Esophagus (tissue), 2 donors: ENCODE results near the gene RNASEL. TPM values are rescaled to one million over a fixed set of nuclear protein-coding genes. Genes with fewer than 3 reads are reported as not detected.

Source experiments
- H3K27ac ChIP-seq, 2 donors: one replicate each; pipeline ENCODE4 v1.5.1; 2013; ENCODE audit warnings: low read depth in 2 of 2, mild to moderate bottlenecking in 2 of 2, inconsistent platforms in 1 of 2, low read length in 1 of 2, moderate library complexity in 1 of 2
- H3K27me3 ChIP-seq, 2 donors: one replicate each; pipeline ENCODE4 v1.6.1; 2013; ENCODE audit warnings: low read length in 2 of 2, control low read depth in 1 of 2, mild to moderate bottlenecking in 1 of 2; ENCODE audit not compliant: insufficient read depth in 2 of 2, control insufficient read depth in 1 of 2
- H3K36me3 ChIP-seq, 2 donors: one replicate each; pipeline ENCODE4 v1.6.1; 2013; ENCODE audit warnings: low read length in 1 of 2; ENCODE audit not compliant: control insufficient read depth in 2 of 2, insufficient read depth in 2 of 2
- H3K4me1 ChIP-seq, 2 donors: one replicate each; pipeline ENCODE4 v1.6.1; 2013; ENCODE audit warnings: low read length in 1 of 2; ENCODE audit not compliant: control insufficient read depth in 2 of 2, insufficient read depth in 2 of 2
- H3K4me3 ChIP-seq, 2 donors: one replicate each; pipeline ENCODE4 v1.5.1; 2013; ENCODE audit warnings: low read length in 2 of 2, mild to moderate bottlenecking in 2 of 2, low read depth in 1 of 2, moderate library complexity in 1 of 2
- H3K9me3 ChIP-seq, 2 donors: one replicate each; pipeline ENCODE4 v1.6.1; 2013; ENCODE audit warnings: mild to moderate bottlenecking in 2 of 2, low read depth in 1 of 2, low read length in 1 of 2, moderate library complexity in 1 of 2; ENCODE audit not compliant: control insufficient read depth in 2 of 2, insufficient read depth in 1 of 2
- WGBS, 2 donors: extraction: QIAGEN DNeasy Blood & Tissue Kit; methylation state at CpG; one replicate each; pipeline ENCODE4 v1.1.7; 2013; 5-methylcytosine and 5-hydroxymethylcytosine counted together
- polyA plus RNA-seq, 2 donors: library from polyadenylated mRNA; stranded (reverse); fragments of 200-250 nt; gene quantifications; one replicate each; pipeline ENCODE4 v1.2.3, GENCODE V29; 2013
- donor health status: healthy with polysubstance abuse.
- donor health status: Bipolar disorder and iron deficiency.

The RNASEL gene
- polyA plus RNA-seq, 2 donors, result 3.8 to 5.8 TPM

DNA sequence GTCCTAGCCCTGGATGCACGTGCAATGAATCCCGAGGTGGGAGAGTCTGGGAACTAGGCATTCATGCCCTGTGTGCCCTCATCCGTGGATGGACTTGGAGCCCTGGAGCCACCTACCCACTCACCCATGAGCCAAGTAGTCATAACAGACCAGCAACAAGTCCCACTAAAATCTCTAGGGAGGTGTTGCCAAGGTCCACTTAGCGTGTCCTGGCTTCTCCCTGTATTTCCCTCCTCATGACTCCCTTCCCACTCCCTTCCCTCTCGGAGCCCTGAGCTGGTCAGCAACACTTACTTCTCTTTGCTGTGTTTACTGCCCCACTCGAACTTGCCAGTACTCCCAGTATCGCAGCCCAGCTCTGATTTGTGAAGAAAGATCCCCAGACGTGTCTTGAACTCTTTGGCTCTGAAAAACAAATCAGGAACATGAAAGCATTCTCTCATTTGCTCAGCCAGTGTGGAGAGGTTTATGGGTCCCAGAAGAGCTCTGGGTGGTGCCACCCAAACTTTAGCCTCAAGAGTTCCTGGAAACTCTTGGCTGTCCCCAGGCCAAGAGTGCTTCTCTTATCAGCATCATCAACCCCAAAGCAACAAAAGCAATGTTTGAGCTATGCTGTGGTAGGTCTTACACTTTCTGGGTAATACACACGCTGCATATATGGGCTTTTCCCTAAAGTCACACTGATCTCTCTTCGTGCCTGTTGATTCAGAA is 14.0 kb upstream of the RNASEL start:
- Histone ChIP-seq H3K9me3 (no peaks in the 10 kb centered on the region), H3K27ac (peak overlapping the region in 1 of 2 donors; percentile 44), H3K36me3 (peaks cover 0 to 4% of the 10 kb centered on the region in 2 donors), H3K4me3 (peak overlapping the region in 1 of 2 donors; percentile 54), H3K27me3 (no peaks in the 10 kb centered on the region), H3K4me1 (peaks cover 7% of the 10 kb centered on the region in 2 donors)
- 64 to 68% methylated on average over 10 of the region's 10 CpGs for WGBS, 2 donors

DNA sequence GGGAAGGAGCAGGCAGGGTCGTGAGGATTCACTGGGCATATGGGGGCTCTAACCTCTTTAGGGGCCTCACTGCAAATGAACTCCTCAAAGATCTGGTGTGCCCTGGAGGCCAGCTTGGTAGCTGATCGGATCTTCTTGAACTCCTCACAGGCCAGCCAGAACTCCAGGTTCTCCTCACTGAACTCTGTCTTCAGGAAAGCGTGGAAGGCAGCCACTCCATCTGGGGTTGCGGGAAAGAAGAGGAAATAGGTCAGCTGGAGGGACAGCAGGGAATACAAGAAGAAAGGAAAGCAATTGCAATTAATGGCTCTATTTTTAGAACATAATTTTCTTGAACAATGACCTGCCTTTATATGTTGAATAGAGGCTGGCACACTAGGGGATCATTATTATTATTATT is 12.9 kb upstream of the RNASEL start:
- Histone ChIP-seq H3K36me3 (peaks cover 0 to 4% of the 10 kb centered on the region in 2 donors), H3K9me3 (no peaks in the 10 kb centered on the region), H3K4me3 (no peak overlapping the region), H3K27me3 (no peaks in the 10 kb centered on the region), H3K4me1 (peaks cover 7% of the 10 kb centered on the region in 2 donors), H3K27ac (peak overlapping the region; percentile 16 to 26)
- WGBS, 2 donors, result 58 to 67% methylated on average over 4 of the region's 4 CpGs

DNA sequence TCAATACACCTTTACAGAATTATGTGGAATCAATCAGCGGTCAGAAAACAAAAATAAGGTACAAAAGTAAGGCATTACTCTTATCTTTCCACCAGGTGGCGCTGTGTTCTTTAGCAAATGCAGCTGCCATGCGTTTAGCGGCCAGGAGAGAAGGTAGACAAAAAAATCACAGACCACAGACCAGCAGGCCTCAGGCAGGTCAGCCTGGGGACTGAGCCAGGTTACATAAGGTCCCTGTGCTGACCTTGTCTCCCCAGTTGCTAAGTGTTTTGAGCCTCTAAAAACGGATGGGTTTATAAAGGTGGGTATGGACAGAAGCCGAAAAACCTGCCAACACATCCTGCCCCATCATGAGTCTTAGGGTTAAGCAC is 12.3 kb upstream of the RNASEL start:
- WGBS, 2 donors, result 17 to 18% methylated on average over 6 of the region's 6 CpGs

DNA sequence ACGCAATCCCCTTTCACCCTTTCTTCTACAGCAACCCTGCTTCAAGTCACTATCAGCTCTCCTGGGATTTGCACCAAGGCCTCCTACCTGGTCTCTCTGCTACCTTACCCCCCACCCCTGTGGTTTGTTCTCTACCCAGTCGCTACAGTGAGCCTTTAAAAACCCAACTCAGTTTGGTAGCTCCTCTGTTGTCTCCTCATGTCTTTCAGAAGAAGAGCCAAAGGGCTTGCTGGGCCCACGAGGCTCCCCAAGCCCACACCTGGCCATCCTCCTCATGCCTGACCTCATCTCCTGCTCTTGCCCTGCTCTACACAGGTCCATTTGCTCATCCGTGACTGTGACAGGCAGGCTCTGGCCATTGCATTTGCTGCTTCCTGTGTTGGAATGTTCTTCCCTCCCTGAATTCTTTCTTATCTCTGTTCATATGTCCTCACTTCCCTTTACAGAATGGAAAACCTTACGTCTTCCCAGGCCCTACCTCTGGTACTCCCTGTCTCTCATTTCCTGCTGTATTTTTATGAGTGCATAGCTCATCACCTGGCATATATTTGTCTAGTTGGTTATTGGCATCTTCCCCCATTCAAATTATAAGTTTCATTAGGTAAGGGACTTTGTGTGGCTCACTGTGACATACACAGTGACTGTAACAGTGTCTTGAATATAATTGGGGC is 11.8 kb upstream of the RNASEL start:
- H3K9me3 ChIP-seq, result no peaks in the 10 kb centered on the region
- H3K4me1 ChIP-seq, result peaks cover 7% of the 10 kb centered on the region in 2 donors
- no peak overlapping the region for H3K4me3 ChIP-seq
- 66 to 67% methylated on average over 5 of the region's 5 CpGs for WGBS, 2 donors
- H3K36me3 ChIP-seq, result peaks cover 0 to 4% of the 10 kb centered on the region in 2 donors
- no peak overlapping the region for H3K27ac ChIP-seq
- no peaks in the 10 kb centered on the region for H3K27me3 ChIP-seq

More for the DNA sequence above, 12.3 kb upstream of the RNASEL start:
- peaks cover 7% of the 10 kb centered on the region in 2 donors for H3K4me1 ChIP-seq
- H3K9me3 ChIP-seq, result no peaks in the 10 kb centered on the region
- no peak overlapping the region for H3K4me3 ChIP-seq
- no peaks in the 10 kb centered on the region for H3K27me3 ChIP-seq
- peaks cover 0 to 4% of the 10 kb centered on the region in 2 donors for H3K36me3 ChIP-seq
- H3K27ac ChIP-seq, result no peak overlapping the region

DNA sequence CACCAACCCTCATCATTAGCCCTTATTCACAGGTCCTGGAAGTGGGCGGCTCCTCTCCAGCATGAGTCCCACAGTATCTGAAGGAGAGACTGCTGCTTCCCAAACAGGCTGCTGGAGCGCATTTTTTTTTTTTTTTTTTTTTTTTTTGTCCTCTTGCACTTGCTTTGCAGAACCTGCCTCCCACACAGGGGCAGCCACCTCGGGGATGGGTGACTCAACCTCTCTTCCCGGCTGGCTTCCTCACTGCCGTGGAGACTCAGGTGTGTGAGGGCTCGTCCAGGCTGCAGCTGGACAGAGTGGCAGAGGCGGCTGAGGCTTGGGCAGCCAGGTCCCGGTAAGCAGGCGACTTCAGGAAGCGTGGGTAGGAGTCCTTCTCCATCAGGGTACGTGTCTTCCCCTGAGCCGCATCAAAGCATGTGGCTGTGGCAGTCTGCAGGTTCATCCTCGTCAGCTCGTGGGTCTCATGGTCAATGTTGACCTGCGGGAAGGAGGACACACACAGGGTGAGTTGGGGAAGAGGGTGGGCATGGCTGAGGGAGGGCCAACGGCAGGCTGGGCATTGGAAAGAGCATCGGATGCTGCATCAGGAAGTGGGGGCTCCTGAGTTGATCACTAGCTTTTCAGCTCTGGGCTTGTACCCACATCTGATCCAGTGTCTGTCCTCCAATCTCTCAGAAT is 11.1 kb upstream of the RNASEL start:
- Histone ChIP-seq H3K27me3 (no peaks in the 10 kb centered on the region), H3K27ac (no peak overlapping the region), H3K9me3 (no peaks in the 10 kb centered on the region), H3K4me3 (no peak overlapping the region), H3K4me1 (peaks cover 7% of the 10 kb centered on the region in 2 donors), H3K36me3 (peaks cover 0 to 4% of the 10 kb centered on the region in 2 donors)
- WGBS, 2 donors, result 84 to 86% methylated on average over 16 to 17 of the region's 17 CpGs

DNA sequence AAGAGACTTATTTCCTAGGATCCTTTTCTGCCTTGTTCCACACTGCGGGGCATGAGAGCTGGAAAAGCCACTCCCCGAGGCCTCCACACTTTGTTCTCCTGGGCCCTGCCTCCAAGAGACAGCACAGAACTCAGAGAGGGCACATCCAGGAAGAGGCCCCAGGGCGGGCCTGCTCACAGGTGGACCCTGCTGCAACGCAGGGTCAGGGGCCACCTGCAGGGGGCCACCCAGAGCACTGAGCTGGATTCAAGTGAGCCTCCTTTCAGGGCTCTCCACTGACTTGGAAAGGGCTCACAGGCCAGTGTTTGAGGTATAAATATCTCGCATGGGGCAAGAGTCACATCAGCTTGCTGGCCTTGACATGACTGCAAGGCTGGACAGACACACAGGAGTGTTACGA is 10.3 kb upstream of the RNASEL start:
- Histone ChIP-seq H3K4me1 (peaks cover 4 to 7% of the 10 kb centered on the region in 2 donors), H3K27me3 (no peaks in the 10 kb centered on the region), H3K9me3 (no peaks in the 10 kb centered on the region), H3K36me3 (peaks cover 0 to 4% of the 10 kb centered on the region in 2 donors), H3K27ac (peak overlapping the region in 1 of 2 donors; percentile 24), H3K4me3 (no peak overlapping the region)
- 80% methylated on average over 6 of the region's 6 CpGs for WGBS, 2 donors

DNA sequence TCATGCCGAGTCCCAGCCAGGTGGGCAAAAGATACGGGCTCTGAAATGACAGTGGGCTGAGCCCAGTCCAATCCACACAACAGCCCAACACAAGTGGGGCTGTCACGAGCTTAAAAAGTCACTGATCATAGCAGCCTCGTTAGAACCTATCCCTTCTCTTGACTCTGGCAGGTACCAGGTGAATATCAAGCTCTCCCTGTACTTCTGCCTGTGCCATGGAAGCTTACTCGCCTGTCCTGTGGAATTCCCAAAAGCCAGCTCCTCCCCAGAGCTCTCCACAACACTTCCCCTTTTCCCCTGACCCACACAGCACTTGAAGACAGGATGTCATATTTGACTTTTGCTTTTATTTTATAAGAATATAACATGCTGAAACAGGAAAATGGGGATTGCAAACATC is 9.2 kb upstream of the RNASEL start:
- peaks cover 0 to 4% of the 10 kb centered on the region in 2 donors for H3K36me3 ChIP-seq
- no peaks in the 10 kb centered on the region for H3K9me3 ChIP-seq
- WGBS, 2 donors, result 66 to 70% methylated on average over 5 of the region's 5 CpGs
- no peak overlapping the region for H3K4me3 ChIP-seq
- H3K27me3 ChIP-seq, result no peaks in the 10 kb centered on the region
- H3K4me1 ChIP-seq, result peaks cover 0 to 2% of the 10 kb centered on the region in 2 donors
- no peak overlapping the region for H3K27ac ChIP-seq

DNA sequence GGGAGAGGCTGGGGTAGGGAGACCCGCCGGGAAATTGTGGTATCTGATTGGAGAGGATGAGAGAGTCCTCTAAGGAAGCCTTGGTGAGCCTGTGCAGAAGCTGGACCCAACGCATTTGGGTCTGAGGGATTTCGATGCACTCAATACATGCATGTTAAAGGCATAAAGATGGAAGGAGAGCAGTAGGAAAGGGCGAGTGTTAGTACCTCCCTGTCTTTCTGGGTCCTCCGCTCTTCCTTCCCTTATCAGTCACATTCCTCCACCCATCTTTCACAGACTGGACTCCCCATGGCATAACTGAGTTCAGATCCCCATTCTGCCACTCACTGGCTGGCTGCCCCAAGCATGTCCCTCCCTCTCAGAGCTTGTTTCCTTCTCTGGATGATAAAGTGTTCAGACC is 7.9 kb upstream of the RNASEL start:
- Histone ChIP-seq H3K4me1 (no peaks in the 10 kb centered on the region), H3K27ac (no peak overlapping the region)
- 91 to 93% methylated on average over 6 of the region's 6 CpGs for WGBS, 2 donors

DNA sequence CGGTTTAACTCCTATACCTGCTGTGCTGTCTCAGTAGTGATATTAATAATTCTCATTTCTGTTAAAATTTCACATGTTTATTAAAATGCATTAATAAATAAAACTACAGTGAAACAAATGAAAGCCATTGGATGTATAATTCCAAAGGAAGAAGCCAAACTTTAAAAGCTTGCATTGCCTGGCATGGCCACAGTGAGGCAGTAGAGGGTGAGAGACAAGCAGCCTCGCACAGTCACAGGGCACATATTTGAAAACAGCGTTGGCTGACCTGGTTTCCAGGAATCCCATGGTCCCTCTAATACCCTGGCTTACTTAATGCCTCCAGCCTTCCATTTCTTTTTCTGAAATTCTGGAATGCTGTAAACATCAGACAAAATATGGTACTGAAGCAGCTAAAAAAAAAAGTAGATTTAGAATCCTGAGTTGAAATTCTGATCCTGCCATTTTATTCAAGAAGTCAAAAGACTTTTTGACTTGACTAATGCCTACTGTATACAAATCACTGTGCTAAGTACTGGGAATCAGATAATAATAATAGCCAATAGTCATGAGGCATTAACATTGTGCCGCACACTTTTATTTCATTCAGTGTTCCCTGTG is 6.7 kb upstream of the RNASEL start:
- Histone ChIP-seq H3K36me3 (peaks cover 0 to 4% of the 10 kb centered on the region in 2 donors), H3K9me3 (no peaks in the 10 kb centered on the region), H3K4me3 (no peak overlapping the region), H3K27ac (no peak overlapping the region), H3K4me1 (no peaks in the 10 kb centered on the region), H3K27me3 (no peaks in the 10 kb centered on the region)
- 36 to 38% methylated on average over 4 of the region's 4 CpGs for WGBS, 2 donors

More for the DNA sequence above, 7.9 kb upstream of the RNASEL start:
- Histone ChIP-seq H3K9me3 (no peaks in the 10 kb centered on the region), H3K27me3 (no peaks in the 10 kb centered on the region), H3K4me3 (no peak overlapping the region), H3K36me3 (peaks cover 0 to 4% of the 10 kb centered on the region in 2 donors)
